Measurements from ENCODE around the gene CHRNA1. TPM values are rescaled to one million over a fixed set of nuclear protein-coding genes. Genes with fewer than 3 reads are reported as not detected.

CHRNA1 gene
- total RNA-seq, 1 experiment from 2014 or later: not detected

GRCh38 chr2:174759381-174760065 lies 4.7 kb downstream of the CHRNA1 start:
- Mint-ChIP-seq H3K4me3 (ENCODE audit: unreplicated experiment) (no peak overlapping the region), H3K4me1 (ENCODE audit: insufficient read depth, unreplicated experiment) (no peaks in the 10 kb centered on the region), H3K36me3 (ENCODE audit: insufficient read depth, unreplicated experiment) (no peaks in the 10 kb centered on the region), H3K27me3 (ENCODE audit: insufficient read depth, unreplicated experiment) (no peaks in the 10 kb centered on the region), H3K27ac (ENCODE audit: low read depth, unreplicated experiment) (no peak overlapping the region), H3K9me3 (ENCODE audit: unreplicated experiment) (no peaks in the 10 kb centered on the region)
- no TSS peak for BruUV-seq (replicated peaks)
- DNase-seq (ENCODE audit: unreplicated experiment): no peak
- ChIA-PET CTCF (interaction anchor here (0.7 kb wide), 1 partner anchor 71 kb away, joined by 3 read pairs; no protein-coding TSS in a partner anchor), POLR2A (no interaction called here)
- intact Hi-C loops (cut with micrococcal nuclease): no loop called here
- no peak for TF ChIP-seq CTCF (IDR thresholded peaks at IDR 0.05; ENCODE audit: unreplicated experiment)

GRCh38 chr2:174756743-174757142 lies 7.5 kb downstream of the CHRNA1 start:
- Mint-ChIP-seq H3K4me3 (ENCODE audit: unreplicated experiment) (no peak overlapping the region), H3K4me1 (ENCODE audit: insufficient read depth, unreplicated experiment) (no peaks in the 10 kb centered on the region), H3K9me3 (ENCODE audit: unreplicated experiment) (no peaks in the 10 kb centered on the region), H3K27me3 (ENCODE audit: insufficient read depth, unreplicated experiment) (no peaks in the 10 kb centered on the region), H3K36me3 (ENCODE audit: insufficient read depth, unreplicated experiment) (no peaks in the 10 kb centered on the region), H3K27ac (ENCODE audit: low read depth, unreplicated experiment) (no peak overlapping the region)
- DNase-seq (ENCODE audit: unreplicated experiment): no peak
- POLR2A ChIA-PET: no interaction called here
- intact Hi-C loops (cut with micrococcal nuclease): no loop called here
- BruUV-seq (replicated peaks): no TSS peak
- TF ChIP-seq CTCF (IDR thresholded peaks at IDR 0.05; ENCODE audit: unreplicated experiment): no peak
- CTCF ChIA-PET: interaction anchor here (1.5 kb wide), 1 partner anchor 8 kb away, joined by 7 read pairs; no protein-coding TSS in a partner anchor

- no TSS peak for BruUV-seq (replicated peaks)
- intact Hi-C loops (cut with micrococcal nuclease): no loop called here
- H3K36me3 Mint-ChIP-seq (ENCODE audit: insufficient read depth, unreplicated experiment): no peaks in the 10 kb centered on the region
- H3K27me3 Mint-ChIP-seq (ENCODE audit: insufficient read depth, unreplicated experiment): no peaks in the 10 kb centered on the region
- TF ChIP-seq CTCF (IDR thresholded peaks at IDR 0.05; ENCODE audit: unreplicated experiment): no peak
- CTCF ChIA-PET: interaction anchor here (0.5 to 1.5 kb wide), 4 partner anchors 10 to 477 kb away, joined by 3 to 5 read pairs (median 4); no protein-coding TSS in a partner anchor
- H3K4me1 Mint-ChIP-seq (ENCODE audit: insufficient read depth, unreplicated experiment): peaks cover 5% of the 10 kb centered on the region
- no peak for DNase-seq (ENCODE audit: unreplicated experiment)
- no peaks in the 10 kb centered on the region for H3K9me3 Mint-ChIP-seq (ENCODE audit: unreplicated experiment)
- no peak overlapping the region for H3K4me3 Mint-ChIP-seq (ENCODE audit: unreplicated experiment)
- POLR2A ChIA-PET: no interaction called here
- H3K27ac Mint-ChIP-seq (ENCODE audit: low read depth, unreplicated experiment): no peak overlapping the region
These were observed 11.1 kb downstream of the CHRNA1 start for GRCh38 chr2:174753038-174753633.

- no TSS peak for BruUV-seq (replicated peaks)
- Mint-ChIP-seq H3K27me3 (ENCODE audit: insufficient read depth, unreplicated experiment) (no peaks in the 10 kb centered on the region), H3K9me3 (ENCODE audit: unreplicated experiment) (no peaks in the 10 kb centered on the region), H3K27ac (ENCODE audit: low read depth, unreplicated experiment) (no peak overlapping the region), H3K36me3 (ENCODE audit: insufficient read depth, unreplicated experiment) (no peaks in the 10 kb centered on the region), H3K4me3 (ENCODE audit: unreplicated experiment) (no peak overlapping the region), H3K4me1 (ENCODE audit: insufficient read depth, unreplicated experiment) (peaks cover 5% of the 10 kb centered on the region)
- intact Hi-C loops (cut with micrococcal nuclease): no loop called here
- DNase-seq (ENCODE audit: unreplicated experiment): no peak
- CTCF ChIA-PET: interaction anchor here (1.5 to 3.8 kb wide), 2 partner anchors 10 to 19 kb away, joined by 3 to 22 read pairs; no protein-coding TSS in a partner anchor
- TF ChIP-seq CTCF (IDR thresholded peaks at IDR 0.05; ENCODE audit: unreplicated experiment): no peak
- POLR2A ChIA-PET: no interaction called here
These were observed 11.8 kb downstream of the CHRNA1 start for GRCh38 chr2:174752403-174753037.

Measured in MCF 10A (cell line).